GM18526 (cell line): Measurements from ENCODE around the gene SPRN.
"Not testable (repeated sequence)": the region's sequence is repeated elsewhere in the genome, so short reads cannot be mapped to it uniquely, and the experiment has no call there.

Source experiments
- POLR2A ChIP-seq: IDR thresholded peaks from 3 replicates; pipeline ENCODE4 v1.6.1; 2011; ENCODE audit not compliant: insufficient read length; ENCODE audit errors: extremely low read depth

The SPRN gene, protein sequence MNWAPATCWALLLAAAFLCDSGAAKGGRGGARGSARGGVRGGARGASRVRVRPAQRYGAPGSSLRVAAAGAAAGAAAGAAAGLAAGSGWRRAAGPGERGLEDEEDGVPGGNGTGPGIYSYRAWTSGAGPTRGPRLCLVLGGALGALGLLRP

DNA sequence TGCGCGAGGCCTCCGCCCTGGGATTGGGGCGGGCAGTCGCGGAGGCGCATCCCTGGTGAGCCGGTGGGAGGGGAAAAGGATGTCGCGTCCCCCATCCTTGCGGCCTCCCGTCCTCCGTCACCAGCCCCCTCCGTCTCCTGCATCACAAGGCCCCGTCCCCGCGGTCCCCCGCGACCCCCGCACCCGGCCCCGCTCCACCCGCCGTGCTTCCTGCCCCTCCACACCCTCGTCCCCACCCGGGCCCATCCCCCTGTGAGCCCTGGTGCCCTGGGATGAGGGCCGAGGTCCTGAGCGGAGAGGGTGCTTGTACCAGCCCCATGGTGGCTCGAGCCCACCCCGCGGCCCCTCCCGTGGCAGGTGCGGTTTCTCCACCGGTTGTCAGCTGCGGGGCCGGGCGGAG lies at the start of gene SPRN:
TSS of gene SPRN (minus strand) at position 25 of the 400 bp plus-strand sequence. CDS start 944 bp downstream, outside the sequence.
- not testable (repeated sequence) for TF ChIP-seq POLR2A

DNA sequence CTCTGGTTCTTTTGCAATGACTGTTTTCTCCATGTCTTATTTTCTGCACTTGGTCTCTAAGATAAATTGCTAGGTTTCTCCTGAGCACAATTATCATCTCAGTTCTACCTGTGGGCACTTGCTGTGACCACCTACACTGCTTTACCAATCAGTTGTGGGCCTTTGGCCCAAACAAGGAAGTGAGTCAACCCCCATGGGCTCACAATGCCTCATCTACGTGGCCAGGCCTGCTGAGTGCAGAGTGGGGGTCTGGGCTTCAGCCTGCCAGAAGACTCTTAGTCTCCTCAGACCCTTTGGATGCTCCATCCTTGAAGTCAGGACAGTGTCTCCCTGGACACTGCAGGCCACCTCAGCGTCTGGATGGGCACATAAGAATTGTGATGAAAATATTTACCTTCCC lies 49.6 kb upstream of the SPRN start:
- TF ChIP-seq POLR2A = no peak

DNA sequence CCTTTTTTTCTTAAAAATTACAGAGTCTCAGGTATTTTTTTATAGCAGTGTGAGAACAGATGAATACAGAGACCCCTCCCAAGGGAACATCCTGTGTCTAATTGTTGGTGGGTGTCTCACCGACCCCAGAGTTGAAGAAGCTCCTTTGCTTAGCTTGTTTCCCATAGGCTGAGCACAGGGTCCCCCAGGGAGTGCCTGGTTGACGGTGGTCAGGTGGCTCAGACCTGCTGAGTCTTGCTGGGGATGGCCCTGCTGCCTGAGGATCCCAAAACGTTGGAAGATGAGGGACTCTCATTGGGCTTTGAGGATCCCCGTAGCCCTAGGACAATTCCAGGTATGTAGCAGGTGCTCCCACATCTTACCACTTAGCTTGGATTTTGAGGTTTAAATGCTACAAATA lies 48.8 kb upstream of the SPRN start:
- TF ChIP-seq POLR2A = no peak

DNA sequence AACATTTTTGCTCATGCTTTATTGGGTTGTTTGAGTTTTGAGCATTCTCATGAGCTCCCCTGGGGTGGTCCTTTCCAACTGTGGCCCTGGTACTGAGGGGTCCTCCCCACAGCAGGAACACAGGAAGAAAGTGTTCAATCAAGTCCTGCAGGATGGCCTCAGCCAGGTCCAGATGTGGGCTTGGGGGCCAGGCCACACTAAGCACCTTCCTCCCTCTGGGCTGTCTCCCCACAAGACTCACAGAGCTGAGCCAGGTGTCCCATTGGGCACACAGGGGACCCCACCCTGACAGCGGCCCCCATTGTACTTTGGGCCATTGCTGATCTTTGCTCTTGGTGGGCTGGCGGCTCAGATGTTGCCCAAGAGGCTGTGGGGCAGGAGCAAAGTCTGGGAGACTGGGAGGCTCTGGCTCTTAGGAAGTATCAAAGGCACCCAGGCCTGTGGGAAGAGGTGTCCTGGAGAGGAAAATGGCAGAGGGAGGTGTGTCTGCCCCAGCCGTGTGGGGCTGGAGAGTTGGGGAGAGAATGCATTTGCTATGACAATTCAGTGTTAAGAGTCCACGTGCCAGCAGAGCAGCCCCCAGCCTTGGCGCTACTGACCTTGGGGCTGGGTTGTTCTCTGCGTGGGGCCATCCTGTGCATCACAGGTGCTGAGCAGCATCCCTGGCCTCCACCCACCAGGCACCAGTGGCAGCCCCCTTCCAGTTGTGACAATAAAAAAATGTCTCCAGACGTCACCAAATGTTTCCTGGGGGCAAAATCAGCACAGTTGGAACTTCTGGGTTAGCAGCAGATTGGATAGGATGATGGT lies 47.1 kb upstream of the SPRN start:
- TF ChIP-seq POLR2A = no peak

DNA sequence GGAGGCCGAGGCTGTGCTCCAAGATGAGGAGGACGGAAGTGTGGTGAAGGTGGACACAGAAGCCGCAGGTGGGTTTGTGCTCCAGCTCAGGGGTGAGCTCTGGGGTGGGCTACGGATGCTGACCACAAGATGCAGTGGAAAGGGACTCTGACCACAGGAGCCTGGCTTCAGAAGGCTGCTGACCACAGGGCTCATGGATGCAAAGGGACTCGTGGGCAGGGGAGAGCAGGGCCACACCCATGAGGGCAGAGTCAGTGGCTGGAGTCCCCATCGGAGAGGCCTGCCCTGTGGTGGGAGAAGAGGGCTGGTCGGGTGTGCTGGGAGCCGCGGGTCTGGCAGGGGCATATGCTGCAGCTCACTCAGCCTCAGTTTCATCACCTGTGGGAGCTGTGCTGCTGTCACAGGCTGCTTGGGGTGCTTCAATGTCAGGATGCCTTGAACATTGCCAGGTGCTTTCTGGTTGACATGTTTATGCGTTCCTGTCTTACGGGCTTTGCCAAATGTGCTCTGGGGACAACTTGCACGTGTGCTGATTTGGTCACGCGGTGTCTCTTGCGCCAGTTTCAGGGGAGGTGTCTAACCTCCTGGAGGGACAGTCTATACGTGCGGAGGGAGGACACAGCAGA lies 43.0 kb upstream of the SPRN start:
- TF ChIP-seq POLR2A = no peak

DNA sequence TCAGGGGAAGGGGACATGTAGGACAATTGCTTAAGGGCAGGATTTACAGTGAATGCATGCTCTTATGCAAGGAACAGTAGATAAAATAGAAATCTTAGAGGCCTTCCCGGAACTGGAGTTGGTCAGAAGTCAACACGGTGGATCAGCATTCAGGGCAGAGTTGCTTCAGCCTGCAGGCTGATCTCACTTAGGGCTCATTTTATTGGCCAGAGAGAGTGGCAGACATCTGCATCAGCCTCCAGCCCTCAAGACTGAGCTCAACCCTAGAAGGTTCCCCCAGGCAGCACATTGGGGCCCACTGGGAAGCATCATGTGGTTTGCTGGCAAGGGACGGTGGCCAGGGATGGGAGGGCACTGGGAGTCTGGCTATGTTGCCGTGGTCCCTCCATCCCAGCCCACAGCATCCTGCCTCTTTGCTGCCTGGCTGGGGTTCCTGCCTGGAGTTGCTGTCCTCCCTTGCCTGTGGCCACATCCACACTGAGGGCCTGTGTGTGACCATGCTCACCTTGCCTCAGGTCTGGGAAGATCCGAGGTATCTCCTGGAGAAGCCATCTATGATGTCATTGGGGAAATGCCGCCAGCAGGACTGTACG lies 42.4 kb upstream of the SPRN start:
- TF ChIP-seq POLR2A = no peak

DNA sequence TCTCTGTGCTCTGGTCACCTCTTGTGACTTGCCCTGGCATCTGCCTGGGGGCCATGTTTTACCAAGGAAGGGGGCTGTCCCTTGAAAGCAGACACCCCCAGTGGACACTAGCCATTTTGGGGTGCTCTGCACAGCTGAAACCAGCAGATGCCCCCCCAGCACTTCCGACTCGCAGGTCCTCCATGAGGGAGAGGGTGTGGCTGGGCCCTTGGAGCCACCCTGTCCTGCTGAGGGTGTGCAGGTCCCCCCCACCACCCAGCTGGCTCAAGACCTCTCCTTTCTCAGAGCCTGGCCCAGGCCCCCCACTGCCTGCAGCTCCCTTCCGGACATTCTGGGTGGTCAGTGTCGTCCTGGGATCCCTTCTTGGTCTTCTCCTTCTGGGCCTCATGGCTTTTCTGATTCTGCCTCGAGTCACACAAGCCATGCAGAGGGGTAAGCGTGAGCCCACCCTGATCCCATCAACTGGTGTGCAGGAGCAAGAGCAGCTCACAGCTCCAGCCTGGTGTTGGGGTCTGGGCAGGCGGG lies 41.6 kb upstream of the SPRN start:
- TF ChIP-seq POLR2A = no peak

DNA sequence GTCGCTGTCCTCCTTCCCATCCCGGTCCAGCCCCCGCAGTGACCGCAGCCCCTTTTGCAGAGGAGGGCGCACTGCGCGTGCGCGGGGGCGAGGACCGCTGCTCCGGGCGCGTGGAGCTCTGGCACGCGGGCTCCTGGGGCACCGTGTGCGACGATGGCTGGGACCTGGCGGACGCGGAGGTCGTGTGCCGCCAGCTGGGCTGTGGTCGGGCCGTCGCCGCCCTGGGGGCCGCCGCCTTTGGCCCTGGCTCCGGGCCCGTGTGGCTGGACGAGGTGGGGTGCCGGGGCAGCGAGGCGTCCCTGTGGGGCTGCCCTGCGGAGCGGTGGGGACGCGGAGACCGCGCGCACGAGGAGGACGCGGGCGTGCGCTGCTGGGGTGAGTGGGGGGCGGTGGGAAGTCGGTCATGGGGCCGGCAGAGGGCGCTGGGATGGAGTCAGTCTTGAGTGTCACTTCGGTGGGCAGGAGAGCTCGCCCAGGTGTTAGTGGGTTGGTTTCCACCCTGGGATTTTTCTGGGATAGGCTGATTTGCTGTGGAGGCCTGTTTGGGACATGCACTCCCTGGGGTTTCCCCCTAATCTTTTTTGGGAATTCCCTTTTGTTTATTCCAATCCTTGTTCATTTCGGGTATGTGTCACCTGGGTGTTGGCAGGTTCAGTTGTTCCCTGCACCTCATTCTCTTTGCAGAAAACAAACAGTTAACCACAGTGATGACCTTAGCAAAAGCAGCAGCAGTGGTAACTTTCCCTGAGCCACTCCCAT lies 40.9 kb upstream of the SPRN start:
- TF ChIP-seq POLR2A = no peak

DNA sequence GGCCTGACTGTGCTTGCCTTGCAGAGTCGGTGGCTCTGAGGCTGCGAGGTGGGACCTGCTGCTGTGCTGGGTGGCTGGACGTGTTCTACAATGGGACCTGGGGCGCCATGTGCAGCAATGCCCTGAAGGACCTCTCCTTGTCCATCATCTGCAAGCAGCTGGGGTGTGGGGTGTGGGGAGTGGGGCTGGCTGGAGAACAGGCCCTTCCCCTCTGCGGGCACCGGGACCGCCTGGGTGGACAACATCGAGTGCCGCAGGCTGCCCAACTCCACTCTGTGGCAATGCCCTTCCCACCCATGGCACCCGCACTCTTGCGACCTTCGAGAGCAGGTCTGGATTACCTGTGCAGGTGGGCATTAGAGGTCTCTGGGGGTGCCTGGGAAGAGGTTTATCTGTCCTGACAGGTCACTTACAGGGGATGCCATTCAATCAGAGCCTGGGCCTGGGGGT lies 40.2 kb upstream of the SPRN start:
- TF ChIP-seq POLR2A = no peak

DNA sequence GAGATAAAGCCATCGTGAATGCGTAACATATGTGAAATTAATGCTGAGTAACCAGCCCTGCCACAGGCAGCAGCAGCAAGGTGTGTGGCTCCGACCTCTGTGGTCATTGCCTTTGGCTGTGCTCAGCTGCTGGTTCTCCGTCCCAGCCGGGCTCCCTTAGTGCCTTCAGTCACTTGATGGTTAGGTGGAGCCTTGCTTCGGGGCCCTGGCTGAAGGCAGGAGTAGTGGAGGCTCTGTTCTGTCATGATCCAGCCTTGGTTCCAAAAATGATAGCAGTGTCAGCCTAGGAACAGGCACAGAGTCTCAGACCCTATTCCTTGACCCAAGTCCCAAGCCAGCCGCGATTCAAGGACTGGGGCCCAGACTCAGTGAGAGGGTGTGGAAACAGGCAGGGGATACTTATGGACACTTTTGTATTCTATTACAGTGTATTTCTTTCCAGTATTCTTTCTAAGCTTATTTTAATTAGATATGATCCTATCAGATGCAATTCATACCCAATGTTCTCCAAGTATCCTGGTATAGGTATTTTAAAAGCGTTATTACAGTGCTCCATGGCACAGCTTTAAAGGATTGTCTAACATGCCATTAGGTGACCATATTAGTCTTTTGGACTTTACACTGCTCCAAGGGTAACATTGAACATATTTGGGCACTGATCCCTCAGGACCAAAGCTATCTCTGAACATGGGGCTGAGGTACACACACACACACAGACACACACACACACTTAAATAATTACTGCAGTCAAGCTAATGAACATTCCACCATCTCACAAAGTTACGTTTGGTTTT lies 38.3 kb upstream of the SPRN start:
- no peak for TF ChIP-seq POLR2A

DNA sequence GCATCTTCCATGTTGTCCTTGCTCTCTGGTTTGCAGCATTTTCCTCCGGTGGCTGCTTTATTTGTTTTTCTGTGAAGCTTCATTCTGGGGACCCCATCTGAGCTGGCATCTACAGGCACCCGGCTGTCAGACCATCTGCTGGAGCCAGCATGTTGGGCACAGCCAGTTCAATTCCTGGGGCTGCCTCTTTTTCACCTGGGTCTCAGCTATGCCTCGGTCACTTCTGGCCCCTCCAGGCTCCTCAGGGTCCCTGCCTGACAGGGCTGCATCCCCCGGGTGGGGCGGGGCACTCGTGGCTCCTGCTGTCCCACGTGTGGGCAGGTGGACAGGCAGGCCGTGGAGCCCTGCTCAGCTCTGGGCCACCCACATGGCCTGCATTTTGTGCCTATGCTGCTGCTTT lies 37.4 kb upstream of the SPRN start:
- TF ChIP-seq POLR2A = no peak

DNA sequence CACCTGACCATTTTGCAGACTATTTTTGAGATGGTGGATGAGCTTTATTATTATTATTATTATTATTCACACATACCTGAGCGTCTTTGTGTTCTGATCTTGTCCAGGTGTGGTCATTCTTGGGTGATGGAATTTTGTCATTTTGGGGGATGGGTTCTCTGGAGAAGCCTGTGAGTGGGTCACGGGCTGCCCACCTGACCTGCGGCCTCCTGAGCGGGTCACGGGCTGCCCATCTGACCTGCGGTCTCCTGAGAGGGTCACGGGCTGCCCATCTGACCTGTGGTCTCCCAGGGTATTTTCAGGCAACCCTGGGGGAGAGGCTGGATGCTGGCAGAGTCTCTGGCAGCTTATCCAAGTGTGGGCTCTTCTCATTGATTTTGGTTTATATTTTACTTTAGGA lies 36.6 kb upstream of the SPRN start:
- TF ChIP-seq POLR2A = no peak

DNA sequence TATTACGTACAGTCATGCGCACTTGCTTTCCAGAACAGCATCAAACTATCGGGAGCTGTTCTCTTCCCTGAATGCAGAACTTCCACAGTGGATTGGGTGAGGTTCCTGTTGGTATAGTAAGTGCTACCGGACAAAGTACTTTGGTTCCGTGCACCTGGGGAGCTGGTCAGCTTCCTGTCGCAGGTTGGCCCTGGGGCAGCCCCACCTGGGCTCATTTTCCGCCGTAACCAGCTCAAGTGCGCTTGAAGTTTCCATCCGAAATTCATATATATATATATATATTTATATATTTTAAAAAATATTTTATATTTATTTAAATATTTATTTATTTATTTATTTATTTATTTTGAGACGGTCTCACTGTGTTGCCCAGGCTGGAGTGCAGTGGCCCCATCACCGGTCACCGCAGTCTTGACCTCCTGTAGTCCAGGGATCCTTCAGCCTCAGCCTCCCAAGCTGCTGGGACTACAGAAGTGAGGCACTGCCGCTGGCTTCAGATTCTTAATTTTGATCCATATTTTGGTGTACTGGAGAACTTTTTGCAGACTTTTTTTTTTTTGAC lies 35.9 kb upstream of the SPRN start:
- no peak for TF ChIP-seq POLR2A

DNA sequence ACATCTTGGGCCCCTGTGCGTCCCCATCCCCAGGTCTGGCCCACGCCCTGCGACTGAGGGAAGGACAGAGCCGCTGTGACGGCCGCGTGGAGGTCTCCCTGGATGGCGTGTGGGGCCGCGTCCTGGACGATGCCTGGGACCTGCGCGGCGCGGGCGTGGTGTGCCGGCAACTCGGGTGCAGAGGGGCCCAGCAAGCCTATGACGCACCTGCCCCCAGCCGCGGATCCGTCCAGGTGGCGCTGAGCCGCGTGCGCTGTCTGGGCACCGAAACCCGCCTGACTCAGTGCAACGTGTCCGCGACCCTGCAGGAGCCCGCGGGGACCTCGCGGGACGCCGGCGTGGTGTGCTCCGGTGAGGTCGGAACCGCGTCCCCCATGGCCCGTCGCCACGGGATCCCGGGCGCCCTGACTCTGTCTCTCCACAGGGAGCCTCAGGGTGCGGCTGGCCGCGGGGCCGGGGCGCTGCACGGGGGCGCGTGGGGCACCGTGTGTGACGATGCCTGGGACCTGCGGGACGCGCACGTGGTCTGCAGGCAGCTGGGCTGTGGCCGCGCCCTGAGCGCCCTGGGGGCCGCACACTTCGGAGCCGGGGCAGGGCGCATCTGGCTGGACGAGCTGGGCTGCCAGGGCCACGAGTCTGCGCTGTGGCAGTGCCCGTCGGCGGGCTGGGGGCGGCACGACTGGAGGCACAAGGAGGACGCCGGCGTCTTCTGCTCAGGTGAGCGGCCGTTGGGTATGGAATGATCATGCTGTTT lies 35.2 kb upstream of the SPRN start:
- TF ChIP-seq POLR2A = no peak
